Left ventricle myocardium inferior (tissue), 1 donor: ENCODE measurements around the gene COPS7A. TPM values are rescaled to one million over a fixed set of nuclear protein-coding genes. Genes with fewer than 3 reads are reported as not detected.
"Not testable (repeated sequence)": the region's sequence is repeated elsewhere in the genome, so short reads cannot be mapped to it uniquely, and the experiment has no call there.

Source experiments
- DNase-seq: peaks from one replicate; pipeline ENCODE4 v3.0.0-alpha.2; 2020
- H3K27ac ChIP-seq: fragments of 200-600 bp; replicated peaks from 2 replicates; pipeline ENCODE4 v1.8.0; 2021
- H3K27me3 ChIP-seq: fragments of 200-600 bp; 2 replicates; pipeline ENCODE4 v1.8.0; 2021; ENCODE audit warnings: low read depth
- H3K36me3 ChIP-seq: fragments of 200-600 bp; 2 replicates; pipeline ENCODE4 v1.8.0; 2021
- H3K4me1 ChIP-seq: fragments of 200-600 bp; 2 replicates; pipeline ENCODE4 v1.8.0; 2021
- H3K4me3 ChIP-seq: fragments of 200-600 bp; 2 replicates; pipeline ENCODE4 v1.8.0; 2021; ENCODE audit warnings: mild to moderate bottlenecking, moderate library complexity
- H3K9me3 ChIP-seq: fragments of 200-600 bp; replicated peaks from 2 replicates; pipeline ENCODE4 v1.8.0; 2021
- intact Hi-C: fragments of 100-400 bp; cut with micrococcal nuclease; formaldehyde crosslinking; loops from one replicate; pipeline ENCODE4 v1.11.0; 2022
- total RNA-seq: library from RNA; stranded (reverse); fragmentation: NEBNext Ultra II Directional; extraction: Animal tissue kit (Norgen Biotek cat#: 25700); gene quantifications from one replicate; pipeline ENCODE4 v1.2.1, GENCODE V29; 2021
- TF ChIP-seq, protein P1 (sequence below): fragments of 200-600 bp; IDR thresholded peaks from 2 replicates; pipeline ENCODE4 v1.8.0; 2021; ENCODE audit warnings: antibody characterized with exemption, mild to moderate bottlenecking, borderline replicate concordance
- donor health status: DM: no; HTN: yes; CAD: no; lungs with severe emphysema.

The COPS7A gene
- total RNA-seq, 1 donor from 2014 or later, result 73.2 TPM

DNA sequence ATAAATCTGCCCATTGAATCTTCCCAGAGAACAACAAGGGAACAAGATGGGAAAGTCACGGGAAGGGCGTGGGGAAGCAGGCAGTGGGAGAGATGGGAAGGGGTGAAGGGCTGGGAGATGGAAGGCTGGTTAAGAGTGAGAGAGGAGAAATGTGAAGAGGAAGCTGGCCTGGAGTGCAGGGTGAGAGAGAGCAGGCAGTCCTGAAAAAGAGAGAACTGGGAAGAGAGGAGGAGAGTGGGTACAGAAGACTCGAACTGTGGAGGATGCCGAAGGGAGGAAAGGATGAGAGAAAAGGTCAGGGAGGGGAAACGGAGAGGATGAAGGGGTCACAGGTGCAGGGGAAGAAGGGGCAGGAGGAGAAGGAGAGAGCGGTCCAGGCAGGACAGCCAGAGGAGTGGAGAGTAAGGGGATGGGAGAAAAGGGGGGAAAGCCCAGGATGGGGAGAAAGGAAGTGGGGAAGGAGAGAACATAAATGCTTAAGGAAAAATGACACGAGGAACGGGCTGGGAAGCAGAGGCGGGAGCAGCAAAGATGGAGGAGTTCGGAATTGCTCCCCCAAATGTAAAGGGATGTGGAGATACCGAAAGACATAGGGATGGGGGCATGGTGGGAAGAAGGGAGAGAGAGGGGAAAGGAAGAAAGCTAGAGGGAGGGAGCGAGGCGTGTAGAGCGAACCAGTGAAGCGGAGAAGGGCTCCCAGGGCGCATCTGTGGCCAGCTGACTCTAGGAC, 24.4 kb upstream of the COPS7A start:
- peak overlapping the region; percentile 65 for H3K4me3 ChIP-seq
- H3K4me1 ChIP-seq, result peaks cover 14% of the 10 kb centered on the region
- TF ChIP-seq, protein P1, sequence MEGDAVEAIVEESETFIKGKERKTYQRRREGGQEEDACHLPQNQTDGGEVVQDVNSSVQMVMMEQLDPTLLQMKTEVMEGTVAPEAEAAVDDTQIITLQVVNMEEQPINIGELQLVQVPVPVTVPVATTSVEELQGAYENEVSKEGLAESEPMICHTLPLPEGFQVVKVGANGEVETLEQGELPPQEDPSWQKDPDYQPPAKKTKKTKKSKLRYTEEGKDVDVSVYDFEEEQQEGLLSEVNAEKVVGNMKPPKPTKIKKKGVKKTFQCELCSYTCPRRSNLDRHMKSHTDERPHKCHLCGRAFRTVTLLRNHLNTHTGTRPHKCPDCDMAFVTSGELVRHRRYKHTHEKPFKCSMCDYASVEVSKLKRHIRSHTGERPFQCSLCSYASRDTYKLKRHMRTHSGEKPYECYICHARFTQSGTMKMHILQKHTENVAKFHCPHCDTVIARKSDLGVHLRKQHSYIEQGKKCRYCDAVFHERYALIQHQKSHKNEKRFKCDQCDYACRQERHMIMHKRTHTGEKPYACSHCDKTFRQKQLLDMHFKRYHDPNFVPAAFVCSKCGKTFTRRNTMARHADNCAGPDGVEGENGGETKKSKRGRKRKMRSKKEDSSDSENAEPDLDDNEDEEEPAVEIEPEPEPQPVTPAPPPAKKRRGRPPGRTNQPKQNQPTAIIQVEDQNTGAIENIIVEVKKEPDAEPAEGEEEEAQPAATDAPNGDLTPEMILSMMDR, result no peak
- H3K36me3 ChIP-seq, result no peaks in the 10 kb centered on the region
- H3K27ac ChIP-seq, result no peak overlapping the region
- no peak for DNase-seq
- H3K9me3 ChIP-seq, result no peaks in the 10 kb centered on the region
- peaks cover 94% of the 10 kb centered on the region for H3K27me3 ChIP-seq
- intact Hi-C loops, result no loop called here

DNA sequence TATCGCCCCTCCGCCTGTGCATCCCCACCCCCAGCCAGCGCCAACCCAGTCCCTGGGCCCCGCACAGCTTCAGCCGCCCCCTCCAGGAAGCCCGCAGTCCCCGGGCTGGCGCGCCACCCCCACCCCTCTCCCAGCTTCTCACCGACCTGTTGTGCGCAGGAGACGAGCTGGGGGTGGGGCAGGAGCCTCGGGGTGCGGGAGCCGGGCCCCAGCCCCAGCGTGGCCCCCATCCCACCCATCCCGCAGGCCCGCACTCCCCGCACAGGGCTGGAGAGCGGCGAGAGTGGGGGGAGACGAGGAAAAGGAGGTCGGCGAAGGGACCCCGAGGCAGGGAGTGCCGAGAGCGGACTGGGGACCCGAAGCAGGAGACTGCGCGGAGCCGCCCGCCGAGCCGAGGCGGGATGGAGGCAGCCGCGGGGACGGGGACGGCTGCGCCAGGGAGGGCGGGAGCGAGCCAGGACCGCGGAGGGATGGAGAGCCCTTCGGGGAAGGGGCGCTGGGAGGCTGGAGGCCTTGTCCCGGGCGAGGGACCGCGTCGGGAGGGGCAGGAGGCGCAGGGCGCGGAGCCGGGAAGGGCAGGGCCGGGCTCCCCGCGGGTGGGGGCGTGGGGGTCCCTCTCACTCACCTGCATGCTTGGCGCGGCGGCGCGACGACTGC, 23.7 kb upstream of the COPS7A start:
- H3K27ac ChIP-seq, result no peak overlapping the region
- no peaks in the 10 kb centered on the region for H3K9me3 ChIP-seq
- no peak for DNase-seq
- H3K27me3 ChIP-seq, result peaks cover 100% of the 10 kb centered on the region
- peaks cover 14% of the 10 kb centered on the region for H3K4me1 ChIP-seq
- TF ChIP-seq, protein P1, result no peak
- H3K4me3 ChIP-seq, result peak overlapping the region; percentile 65
- intact Hi-C loops, result no loop called here
- no peaks in the 10 kb centered on the region for H3K36me3 ChIP-seq

DNA sequence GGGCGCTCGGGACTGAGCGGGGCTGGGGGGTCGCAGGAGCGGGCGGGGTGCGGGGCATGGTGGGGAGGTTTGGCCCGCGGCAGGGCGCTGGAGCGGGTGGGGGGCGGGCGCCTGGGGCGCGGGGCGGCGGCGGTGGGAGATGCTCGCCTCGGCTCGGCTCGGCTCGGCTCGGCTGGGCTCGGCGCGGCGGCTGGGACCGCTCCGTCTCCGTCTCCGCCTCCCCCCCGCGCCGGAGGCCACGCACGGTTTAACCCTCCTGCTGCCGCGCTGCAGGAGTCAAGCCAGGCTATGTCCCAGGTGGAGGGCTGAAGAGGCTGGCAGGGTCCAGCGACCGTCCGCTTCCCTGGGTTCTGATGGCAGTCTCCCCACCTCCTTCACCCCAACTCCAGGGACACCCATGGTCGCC, 23.2 kb upstream of the COPS7A start, which contains the start of gene PIANP:
TSS of gene PIANP (minus strand) at position 170 of the 406 bp plus-strand sequence. CDS start 2,754 bp downstream, outside the sequence.
- no peaks in the 10 kb centered on the region for H3K9me3 ChIP-seq
- DNase-seq, result peak; percentile 38
- intact Hi-C loops, result no loop called here
- H3K27me3 ChIP-seq, result peaks cover 100% of the 10 kb centered on the region
- H3K4me3 ChIP-seq, result peak within 1 kb of the TSS; percentile 65
- TF ChIP-seq, protein P1, result no peak
- peaks cover 14% of the 10 kb centered on the region for H3K4me1 ChIP-seq
- no peak within 1 kb of the TSS for H3K27ac ChIP-seq
- no peaks in the 10 kb centered on the region for H3K36me3 ChIP-seq

DNA sequence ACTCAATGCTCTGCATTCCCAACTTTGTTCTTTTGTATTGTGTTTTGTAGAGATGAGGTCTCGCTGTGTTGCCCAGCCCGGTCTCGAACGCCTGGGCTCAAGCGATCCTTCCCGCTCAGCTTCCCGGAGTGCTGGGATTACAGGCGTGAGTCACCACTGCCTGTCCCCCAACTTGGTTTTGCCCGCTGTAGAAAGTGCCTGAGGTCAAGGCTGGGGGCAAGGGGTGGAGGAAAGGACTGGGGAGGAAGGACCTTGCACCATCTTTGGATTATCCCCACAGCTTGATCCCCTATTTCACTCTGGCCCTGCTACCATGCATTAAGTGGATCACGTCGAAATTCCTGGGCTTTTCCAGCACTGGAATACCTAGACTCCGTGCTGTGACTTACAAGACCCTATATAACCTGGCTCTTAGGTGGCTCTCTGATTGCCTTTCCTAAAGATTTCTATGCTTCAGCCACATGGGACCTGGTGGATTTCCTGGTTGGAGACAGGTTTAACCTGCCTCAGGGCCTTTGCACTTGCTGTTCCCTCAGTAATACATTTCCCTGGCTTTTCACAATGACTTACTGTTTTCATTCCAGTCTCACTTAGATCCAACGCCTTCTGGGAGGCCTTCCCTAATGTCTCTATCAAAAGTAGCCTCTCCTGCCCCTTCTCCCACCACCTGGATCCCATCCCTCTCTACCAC, 22.6 kb upstream of the COPS7A start:
- Histone ChIP-seq H3K4me1 (peaks cover 14% of the 10 kb centered on the region), H3K9me3 (no peaks in the 10 kb centered on the region), H3K27me3 (peaks cover 100% of the 10 kb centered on the region), H3K36me3 (no peaks in the 10 kb centered on the region), H3K4me3 (peak overlapping the region; percentile 65), H3K27ac (no peak overlapping the region)
- intact Hi-C loops, result no loop called here
- DNase-seq, result no peak
- TF ChIP-seq, protein P1, result no peak

DNA sequence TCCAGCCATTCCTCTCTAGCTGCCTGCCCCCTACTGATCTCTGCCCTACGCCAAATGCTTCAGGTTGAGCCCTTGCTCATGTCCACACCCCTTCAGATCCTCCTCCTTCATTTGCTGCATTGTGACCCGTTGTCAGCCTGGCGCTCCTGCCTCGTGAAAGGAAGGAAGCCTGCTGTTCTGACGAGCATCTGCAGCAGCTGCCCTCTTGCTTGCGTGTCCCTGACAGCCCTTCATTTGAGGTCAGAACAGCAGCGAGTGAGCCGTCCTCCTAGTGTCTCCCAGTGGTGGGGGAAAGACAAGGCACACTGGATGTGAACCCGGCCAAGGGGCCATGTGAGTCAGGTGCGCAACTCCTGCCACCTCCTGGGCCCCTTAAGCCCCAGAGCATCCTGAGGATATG, 20.2 kb upstream of the COPS7A start:
- no peak for DNase-seq
- H3K4me3 ChIP-seq, result no peak overlapping the region
- H3K9me3 ChIP-seq, result no peaks in the 10 kb centered on the region
- peaks cover 14% of the 10 kb centered on the region for H3K4me1 ChIP-seq
- intact Hi-C loops, result no loop called here
- TF ChIP-seq, protein P1, result no peak
- no peaks in the 10 kb centered on the region for H3K36me3 ChIP-seq
- peaks cover 99% of the 10 kb centered on the region for H3K27me3 ChIP-seq
- H3K27ac ChIP-seq, result no peak overlapping the region

DNA sequence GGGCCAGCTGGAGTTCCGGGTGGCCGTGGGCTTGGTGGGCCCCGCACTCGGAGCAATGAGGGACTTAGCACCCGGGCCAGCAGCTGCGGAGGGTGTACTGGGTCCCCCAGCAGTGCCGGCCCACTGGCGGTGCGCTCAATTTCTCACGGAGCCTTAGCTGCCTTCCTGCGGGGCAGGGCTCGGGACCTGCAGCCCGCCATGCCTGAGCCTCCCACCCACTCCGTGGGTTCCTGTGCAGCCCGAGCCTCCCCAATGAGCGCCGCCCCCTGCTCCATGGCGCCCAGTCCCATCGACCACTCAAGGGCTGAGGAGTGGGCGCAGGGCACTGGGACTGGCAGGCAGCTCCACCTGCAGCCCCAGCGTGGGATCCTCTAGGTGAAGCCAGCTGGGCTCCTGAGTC, 15.5 kb upstream of the COPS7A start:
- DNase-seq, H3K9me3 ChIP-seq, H3K4me1 ChIP-seq, intact Hi-C loops, H3K36me3 ChIP-seq, H3K27ac ChIP-seq, H3K4me3 ChIP-seq: not testable (repeated sequence)
- peaks cover 95% of the 10 kb centered on the region for H3K27me3 ChIP-seq
